IMR-90 (cell line): ENCODE results near the gene NPPC. TPM values are rescaled to one million over a fixed set of nuclear protein-coding genes. Genes with fewer than 3 reads are reported as not detected.

ENCODE experiments used
- ATAC-seq: fragments of 200-7000 bp; cut with Tn5 transposase; 2 replicates; pipeline ENCODE4 v1.9.1; 2020; ENCODE audit warnings: low read depth, mild to moderate bottlenecking, moderate library complexity
- BruUV-seq: library from RNA; stranded (reverse); fragments of 400-500 nt; replicated peaks from 2 replicates; lab custom pipeline; 2021; lab: Mats Ljungman, UMichigan
- CTCF ChIA-PET: fragments of 300-600 bp; formaldehyde crosslinking; extraction: SDS; loops from one replicate; lab custom pipeline; 2021; ENCODE audit warnings: antibody characterized with exemption; lab: Yijun Ruan, JAX
- POLR2A ChIA-PET: fragments of 300-600 bp; sonication (Branson Sonifier 250); formaldehyde crosslinking; loops from one replicate; lab custom pipeline; 2022; ENCODE audit warnings: antibody characterized with exemption; ENCODE audit not compliant: unreplicated experiment; lab: Charles Lee
- DNase-seq: peaks from one replicate; pipeline ENCODE4 v3.0.0; 2013
- H2AFZ ChIP-seq: replicated peaks from 2 replicates; pipeline ENCODE3; 2013; ENCODE audit warnings: low read length, mild to moderate bottlenecking; ENCODE audit not compliant: poor library complexity
- H2AK5ac ChIP-seq: 2 replicates; pipeline ENCODE4 v1.6.1; 2013; ENCODE audit warnings: low read depth, low read length, inconsistent platforms
- H2AK9ac ChIP-seq: replicated peaks from 2 replicates; pipeline ENCODE3; 2013; ENCODE audit warnings: mild to moderate bottlenecking, low read depth, low read length, moderate library complexity; ENCODE audit not compliant: poor library complexity
- H2BK120ac ChIP-seq: 2 replicates; pipeline ENCODE4 v1.6.1; 2013; ENCODE audit warnings: low read depth, low read length, inconsistent platforms
- H2BK15ac ChIP-seq: 3 replicates; pipeline ENCODE4 v1.6.1; 2013; ENCODE audit warnings: low read depth, low read length, inconsistent platforms
- H2BK20ac ChIP-seq: 2 replicates; pipeline ENCODE4 v1.6.1; 2013; ENCODE audit warnings: low read depth, mild to moderate bottlenecking, inconsistent platforms, low read length, moderate library complexity
- H2BK5ac ChIP-seq: 2 replicates; pipeline ENCODE4 v1.6.1; 2013; ENCODE audit warnings: mild to moderate bottlenecking, low read depth, low read length, inconsistent platforms; ENCODE audit not compliant: poor library complexity, severe bottlenecking
- H3K14ac ChIP-seq: replicated peaks from 2 replicates; pipeline ENCODE4 v1.6.1; 2013; ENCODE audit warnings: low read depth, low read length, inconsistent platforms
- H3K18ac ChIP-seq: 2 replicates; pipeline ENCODE4 v1.6.1; 2013; ENCODE audit warnings: low read depth, low read length, control low read depth
- H3K23ac ChIP-seq: 2 replicates; pipeline ENCODE4 v1.6.1; 2013; ENCODE audit warnings: low read depth, low read length, inconsistent platforms
- H3K27ac ChIP-seq: 2 replicates; pipeline ENCODE4 v1.5.1; 2013; ENCODE audit warnings: mild to moderate bottlenecking, control low read depth, low read length; ENCODE audit not compliant: insufficient read depth
- H3K27me3 ChIP-seq: 2 replicates; pipeline ENCODE4 v1.6.1; 2013; ENCODE audit warnings: low read length; ENCODE audit not compliant: control insufficient read depth, insufficient read depth
- H3K36me3 ChIP-seq: 2 replicates; pipeline ENCODE4 v1.6.1; 2013; ENCODE audit warnings: low read length, mixed read lengths; ENCODE audit not compliant: control insufficient read depth, insufficient read depth
- H3K4ac ChIP-seq: 2 replicates; pipeline ENCODE4 v1.6.1; 2013; ENCODE audit warnings: low read depth, low read length, inconsistent platforms
- H3K4me1 ChIP-seq: 2 replicates; pipeline ENCODE4 v1.6.1; 2013; ENCODE audit warnings: low read length, mixed read lengths; ENCODE audit not compliant: control insufficient read depth, insufficient read depth
- H3K4me2 ChIP-seq: 2 replicates; pipeline ENCODE4 v1.6.1; 2013; ENCODE audit warnings: low read depth, mild to moderate bottlenecking, control low read depth, low read length, moderate library complexity
- H3K4me3 ChIP-seq: 2 replicates; pipeline ENCODE4 v1.5.1; 2013; ENCODE audit warnings: low read depth, mild to moderate bottlenecking, control low read depth, low read length, moderate library complexity; ENCODE audit not compliant: insufficient read depth
- H3K56ac ChIP-seq: 2 replicates; pipeline ENCODE4 v1.6.1; 2013; ENCODE audit warnings: low read length, inconsistent platforms; ENCODE audit not compliant: insufficient read depth; ENCODE audit errors: extremely low read depth
- H3K79me1 ChIP-seq, 2 experiments: 2 replicates each; pipeline ENCODE4 v1.6.1; 2013; ENCODE audit warnings: low read length in 2 of 2, inconsistent platforms in 1 of 2, low read depth in 1 of 2
- H3K9ac ChIP-seq: 2 replicates; pipeline ENCODE4 v1.6.1; 2013; ENCODE audit warnings: low read depth, low read length, control low read depth
- H3K9me1 ChIP-seq: 2 replicates; pipeline ENCODE4 v1.6.1; 2013; ENCODE audit warnings: low read length, inconsistent platforms; ENCODE audit not compliant: insufficient read depth
- H3K9me3 ChIP-seq: 2 replicates; pipeline ENCODE4 v1.6.1; 2013; ENCODE audit warnings: low read length; ENCODE audit not compliant: control insufficient read depth, insufficient read depth
- H4K20me1 ChIP-seq: 2 replicates; pipeline ENCODE4 v1.6.1; 2013; ENCODE audit warnings: low read length, inconsistent platforms; ENCODE audit not compliant: insufficient read depth
- H4K5ac ChIP-seq: 2 replicates; pipeline ENCODE4 v1.6.1; 2013; ENCODE audit warnings: mild to moderate bottlenecking, low read depth, low read length, control low read depth
- H4K8ac ChIP-seq, 2 experiments: 2 replicates each; pipeline ENCODE4 v1.6.1; 2013; ENCODE audit warnings: low read depth in 2 of 2, low read length in 2 of 2, control low read depth in 1 of 2, inconsistent platforms in 1 of 2
- H4K91ac ChIP-seq: 2 replicates; pipeline ENCODE4 v1.6.1; 2013; ENCODE audit warnings: low read depth, low read length, inconsistent platforms; ENCODE audit not compliant: insufficient read depth
- MAFK ChIP-seq: IDR thresholded peaks from 2 replicates; pipeline ENCODE4 v1.6.1; 2012; ENCODE audit warnings: low read depth, low read length, improper control_type of control experiment
- MAZ ChIP-seq: IDR thresholded peaks from 2 replicates; pipeline ENCODE4 v1.6.1; 2012; ENCODE audit warnings: low read depth, mild to moderate bottlenecking, low read length, improper control_type of control experiment, moderate library complexity, borderline replicate concordance
- NFE2L2 ChIP-seq: fragments of 150-350 bp; IDR thresholded peaks from 2 replicates; pipeline ENCODE4 v1.6.1; 2016; ENCODE audit warnings: low read depth, mild to moderate bottlenecking, low read length
- RAD21 ChIP-seq: IDR thresholded peaks from 2 replicates; pipeline ENCODE4 v1.6.1; 2012; ENCODE audit warnings: low read length, improper control_type of control experiment
- RCOR1 ChIP-seq: IDR thresholded peaks from 2 replicates; pipeline ENCODE4 v1.6.1; 2012; ENCODE audit warnings: mild to moderate bottlenecking, low read length, improper control_type of control experiment; ENCODE audit not compliant: insufficient replicate concordance
- SMC3 ChIP-seq: fragments of 150-350 bp; IDR thresholded peaks from 2 replicates; pipeline ENCODE4 v1.6.1; 2016; ENCODE audit warnings: low read depth, mild to moderate bottlenecking, antibody characterized with exemption, low read length, moderate library complexity
- WGBS, 2 experiments: methylation state at CpG; one replicate each; pipeline versions ENCODE4 v1.1.5 to v1.1.7; 2013; ENCODE audit warnings: missing lambda C conversion rate in 2 of 2; ENCODE audit not compliant: insufficient read length in 1 of 2; ENCODE audit errors: extremely low coverage in 2 of 2; 5-methylcytosine and 5-hydroxymethylcytosine counted together
- dilution Hi-C: fragments of 300-500 bp; cut with HindIII; formaldehyde crosslinking; loops from one replicate; pipeline ENCODE4 v1.14.3; 2018; ENCODE audit warnings: low sequenced_read_pairs; ENCODE audit not compliant: unreplicated experiment
- in situ Hi-C: fragments of 300-500 bp; cut with MboI; formaldehyde crosslinking; loops from 3 replicates; pipeline ENCODE4 v1.14.3; 2019; ENCODE audit warnings: low sequenced_read_pairs, inconsistent platforms, mixed read lengths
- intact Hi-C: fragments of 100-400 bp; cut with micrococcal nuclease; formaldehyde crosslinking; loops from 2 replicates; pipeline ENCODE4 v1.10.0; 2022
- polyA plus RNA-seq, 3 experiments: library from polyadenylated mRNA; depleted of rRNA; stranded (reverse); fragments of >200 nt; gene quantifications; 2 replicates each; pipeline ENCODE4 v1.2.3, GENCODE V29; 2012; ENCODE audit warnings: low replicate concordance in 1 of 3
- total RNA-seq: library from RNA; depleted of rRNA; stranded (reverse); fragments of >200 nt; gene quantifications from 2 replicates; pipeline ENCODE4 v1.2.3, GENCODE V29; 2012
- TF ChIP-seq, protein P1 (sequence below): fragments of 150-350 bp; IDR thresholded peaks from 2 replicates; pipeline ENCODE4 v1.6.1; 2017; ENCODE audit warnings: mild to moderate bottlenecking, antibody characterized with exemption, low read length, low read depth

The NPPC gene
- total and polyA plus RNA-seq, 2 of the 4 experiments (the other 2 are of a cell fraction) = 0.22 to 0.36 TPM

- H3K56ac ChIP-seq = no peak overlapping the region
- no peak overlapping the region for H2AK9ac ChIP-seq
- no peak overlapping the region for H3K14ac ChIP-seq
- H4K20me1 ChIP-seq = 0 out of 2 replicates have a peak, but pooled peaks cover 3% of the 10 kb centered on the region
- no peak overlapping the region for H2AK5ac ChIP-seq
- no peaks in the 10 kb centered on the region for H3K9me3 ChIP-seq
- BruUV-seq = no TSS peak
- DNase-seq (no peak), ATAC-seq (no peak)
- no peak overlapping the region for H3K18ac ChIP-seq
- no peak overlapping the region for H3K4ac ChIP-seq
- no peak overlapping the region for H3K9ac ChIP-seq
- no peak overlapping the region for H4K91ac ChIP-seq
- intact Hi-C loops (no loop called here), dilution Hi-C loops (no loop called here), in situ Hi-C loops (no loop called here)
- H3K27me3 ChIP-seq = peaks cover 50% of the 10 kb centered on the region
- H2BK120ac ChIP-seq = no peak overlapping the region
- no peak overlapping the region for H2BK5ac ChIP-seq
- no peak overlapping the region for H4K8ac ChIP-seq
- no peak overlapping the region for H3K23ac ChIP-seq
- H3K4me1 ChIP-seq = peaks cover 5% of the 10 kb centered on the region
- TF ChIP-seq SMC3 = no peak
- TF ChIP-seq MAFK = no peak
- TF ChIP-seq NFE2L2 = no peak
- TF ChIP-seq RCOR1 = no peak
- no peak for TF ChIP-seq MAZ
- no peak for TF ChIP-seq RAD21
- TF ChIP-seq, protein P1, sequence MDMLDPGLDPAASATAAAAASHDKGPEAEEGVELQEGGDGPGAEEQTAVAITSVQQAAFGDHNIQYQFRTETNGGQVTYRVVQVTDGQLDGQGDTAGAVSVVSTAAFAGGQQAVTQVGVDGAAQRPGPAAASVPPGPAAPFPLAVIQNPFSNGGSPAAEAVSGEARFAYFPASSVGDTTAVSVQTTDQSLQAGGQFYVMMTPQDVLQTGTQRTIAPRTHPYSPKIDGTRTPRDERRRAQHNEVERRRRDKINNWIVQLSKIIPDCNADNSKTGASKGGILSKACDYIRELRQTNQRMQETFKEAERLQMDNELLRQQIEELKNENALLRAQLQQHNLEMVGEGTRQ = no peak
- no peak overlapping the region for H2BK20ac ChIP-seq
- no peak overlapping the region for H2BK15ac ChIP-seq
- no peaks in the 10 kb centered on the region for H3K9me1 ChIP-seq
- no peak overlapping the region for H3K4me2 ChIP-seq
- CTCF ChIA-PET = no interaction called here
- H3K79me1 ChIP-seq = no peaks in the 10 kb centered on the region
- no peak overlapping the region for H2AFZ ChIP-seq
- H3K36me3 ChIP-seq = no peaks in the 10 kb centered on the region
- no peak overlapping the region for H3K27ac ChIP-seq
- POLR2A ChIA-PET = no interaction called here
- no peak overlapping the region for H3K4me3 ChIP-seq
- no peak overlapping the region for H4K5ac ChIP-seq
- WGBS, 2 experiments = no CpG with 5 or more reads among the region's 3 CpGs
Measured at GRCh38 chr2:231923010-231923344, 3.2 kb downstream of the NPPC start.
